ENCODE measurements around the gene RPL7A.
"Not testable (repeated sequence)": the region's sequence is repeated elsewhere in the genome, so short reads cannot be mapped to it uniquely, and the experiment has no call there.

- peak; percentile 58 for TF ChIP-seq CTCF (conservative IDR thresholded peaks at IDR 0.05; ENCODE audit: low read depth, low read length)
- TF ChIP-seq EZH2 (IDR thresholded peaks at IDR 0.05; ENCODE audit: borderline replicate concordance, low read depth, low read length, poor library complexity, severe bottlenecking) = not testable (repeated sequence)
Observed at GRCh38 chr9:133329306-133330156, 18.5 kb upstream of the RPL7A start.
